Neuronal stem cell (in vitro differentiated cells): ENCODE data around the gene LRMDA.

Experiments
- DNase-seq: peaks from one replicate; pipeline ENCODE4 v3.0.0-alpha.2; 2013; ENCODE audit warnings: low spot score
- H2AFZ ChIP-seq: one replicate; pipeline ENCODE4 v1.6.1; 2013; ENCODE audit warnings: mild to moderate bottlenecking, low read length, inconsistent platforms
- H2AK5ac ChIP-seq: 2 replicates; pipeline ENCODE4 v1.6.1; 2013; ENCODE audit warnings: low read depth, mild to moderate bottlenecking, inconsistent platforms, low read length, moderate library complexity, mixed read lengths
- H2BK120ac ChIP-seq: 2 replicates; pipeline ENCODE4 v1.6.1; 2013; ENCODE audit warnings: low read depth, mild to moderate bottlenecking, inconsistent platforms, low read length, moderate library complexity, mixed read lengths
- H2BK12ac ChIP-seq: one replicate; pipeline ENCODE4 v1.6.1; 2013; ENCODE audit warnings: low read length, inconsistent platforms
- H2BK15ac ChIP-seq: 2 replicates; pipeline ENCODE4 v1.6.1; 2013; ENCODE audit warnings: mild to moderate bottlenecking, low read length, inconsistent platforms, mixed read lengths
- H2BK5ac ChIP-seq: one replicate; pipeline ENCODE4 v1.6.1; 2013; ENCODE audit warnings: inconsistent platforms, mild to moderate bottlenecking, low read length, moderate library complexity
- H3K14ac ChIP-seq: one replicate; pipeline ENCODE4 v1.6.1; 2013; ENCODE audit warnings: low read length, inconsistent platforms
- H3K18ac ChIP-seq: 2 replicates; pipeline ENCODE4 v1.6.1; 2013; ENCODE audit warnings: low read length, inconsistent platforms
- H3K23ac ChIP-seq: 2 replicates; pipeline ENCODE4 v1.6.1; 2013; ENCODE audit warnings: low read depth, mild to moderate bottlenecking, mixed read lengths, low read length, inconsistent platforms; ENCODE audit not compliant: poor library complexity
- H3K27ac ChIP-seq: replicated peaks from 3 replicates; pipeline ENCODE4 v1.5.1; 2013; ENCODE audit warnings: low read length, inconsistent platforms
- H3K27me3 ChIP-seq, 3 experiments: 2 replicates each; pipeline ENCODE4 v1.6.1; 2013; ENCODE audit warnings: low read length in 3 of 3, mild to moderate bottlenecking in 2 of 3, inconsistent platforms in 1 of 3, low read depth in 1 of 3, mixed read lengths in 1 of 3, moderate library complexity in 1 of 3; ENCODE audit not compliant: control insufficient read depth in 3 of 3, insufficient read depth in 3 of 3
- H3K36me3 ChIP-seq, 2 donors: replicated peaks in 1 of 2; 2 replicates each; pipeline ENCODE4 v1.6.1; 2013; ENCODE audit warnings: low read length in 2 of 2; ENCODE audit not compliant: control insufficient read depth in 2 of 2, insufficient read depth in 2 of 2
- H3K4ac ChIP-seq: 2 replicates; pipeline ENCODE4 v1.6.1; 2013; ENCODE audit warnings: inconsistent platforms, mild to moderate bottlenecking, low read length, moderate library complexity
- H3K4me1 ChIP-seq, 2 donors: 1 replicate in 1 of 2; 2 replicates in 1 of 2; pipeline ENCODE4 v1.6.1; 2013; ENCODE audit warnings: low read length in 2 of 2, low read depth in 1 of 2; ENCODE audit not compliant: control insufficient read depth in 2 of 2, insufficient read depth in 1 of 2
- H3K4me2 ChIP-seq: one replicate; pipeline ENCODE4 v1.6.1; 2013; ENCODE audit warnings: mild to moderate bottlenecking, low read length, inconsistent platforms; ENCODE audit not compliant: insufficient read depth, poor library complexity, severe bottlenecking
- H3K4me3 ChIP-seq, 2 donors: 2 replicates each; pipeline ENCODE4 v1.5.1; 2013; ENCODE audit warnings: low read length in 2 of 2, mild to moderate bottlenecking in 2 of 2, inconsistent platforms in 1 of 2, moderate library complexity in 1 of 2
- H3K79me1 ChIP-seq: one replicate; pipeline ENCODE4 v1.6.1; 2013; ENCODE audit warnings: low read depth, mild to moderate bottlenecking, inconsistent platforms, low read length, moderate library complexity
- H3K9ac ChIP-seq: one replicate; pipeline ENCODE4 v1.6.1; 2013; ENCODE audit warnings: mild to moderate bottlenecking, low read depth, low read length, inconsistent platforms; ENCODE audit not compliant: poor library complexity
- H3K9me3 ChIP-seq, 2 donors: replicated peaks in 1 of 2; 2 replicates each; pipeline versions ENCODE3 to v1.6.1; 2013; ENCODE audit warnings: low read length in 2 of 2, mild to moderate bottlenecking in 2 of 2, inconsistent platforms in 1 of 2, low read depth in 1 of 2, mixed read lengths in 1 of 2, moderate library complexity in 1 of 2; ENCODE audit not compliant: control insufficient read depth in 2 of 2, insufficient read depth in 1 of 2
- H4K8ac ChIP-seq: one replicate; pipeline ENCODE4 v1.6.1; 2013; ENCODE audit warnings: low read depth, mild to moderate bottlenecking, inconsistent platforms, low read length, moderate library complexity
- H4K91ac ChIP-seq: one replicate; pipeline ENCODE4 v1.6.1; 2013; ENCODE audit warnings: low read length, low read depth, mild to moderate bottlenecking, inconsistent platforms; ENCODE audit not compliant: poor library complexity
- WGBS, 2 donors: extraction: QIAGEN DNeasy Blood & Tissue Kit; methylation state at CpG; one replicate each; pipeline ENCODE4 v1.1.7; 2013; ENCODE audit warnings: missing lambda C conversion rate in 2 of 2, mixed read lengths in 1 of 2; ENCODE audit not compliant: insufficient read length in 2 of 2, insufficient replicate concordance in 1 of 2; ENCODE audit errors: extremely low coverage in 2 of 2; 5-methylcytosine and 5-hydroxymethylcytosine counted together

The LRMDA gene

GRCh38 chr10:76456197-76456596 is 1024.8 kb downstream of the LRMDA start:
- no peak overlapping the region for H3K4me2 ChIP-seq
- no peak overlapping the region for H3K27ac ChIP-seq

GRCh38 chr10:76459016-76459730 is 1027.7 kb downstream of the LRMDA start:
- Histone ChIP-seq H2BK120ac (no peak overlapping the region), H3K4me1 (no peaks in the 10 kb centered on the region), H3K14ac (no peak overlapping the region), H3K79me1 (no peaks in the 10 kb centered on the region), H3K4me3 (no peak overlapping the region), H2AK5ac (no peak overlapping the region), H3K23ac (no peak overlapping the region), H3K4me2 (no peak overlapping the region), H2BK12ac (no peak overlapping the region), H4K8ac (no peak overlapping the region), H2BK5ac (no peak overlapping the region), H4K91ac (no peak overlapping the region), H3K36me3 (no peaks in the 10 kb centered on the region), H3K9ac (no peak overlapping the region), H3K18ac (no peak overlapping the region), H3K27ac (no peak overlapping the region), H3K9me3 (no peaks in the 10 kb centered on the region), H3K4ac (no peak overlapping the region), H3K27me3 (no peaks in the 10 kb centered on the region), H2AFZ (no peak overlapping the region), H2BK15ac (no peak overlapping the region)
- DNase-seq: no peak
- no CpG with 5 or more reads among the region's 8 CpGs for WGBS, 2 donors

More at GRCh38 chr10:76456197-76456596, 1024.8 kb downstream of the LRMDA start:
- Histone ChIP-seq H2AFZ (no peak overlapping the region), H3K23ac (no peak overlapping the region), H3K79me1 (no peaks in the 10 kb centered on the region), H3K4me1 (no peaks in the 10 kb centered on the region), H2BK5ac (no peak overlapping the region), H3K27me3 (no peaks in the 10 kb centered on the region), H4K8ac (no peak overlapping the region), H4K91ac (no peak overlapping the region), H2BK12ac (no peak overlapping the region), H3K18ac (no peak overlapping the region), H3K14ac (no peak overlapping the region), H3K4ac (no peak overlapping the region), H3K9me3 (no peaks in the 10 kb centered on the region), H2BK120ac (no peak overlapping the region), H3K36me3 (no peaks in the 10 kb centered on the region), H2BK15ac (no peak overlapping the region), H2AK5ac (no peak overlapping the region), H3K4me3 (no peak overlapping the region), H3K9ac (no peak overlapping the region)
- no peak for DNase-seq
- WGBS, 2 donors: no CpG with 5 or more reads among the region's 1 CpG

DNA sequence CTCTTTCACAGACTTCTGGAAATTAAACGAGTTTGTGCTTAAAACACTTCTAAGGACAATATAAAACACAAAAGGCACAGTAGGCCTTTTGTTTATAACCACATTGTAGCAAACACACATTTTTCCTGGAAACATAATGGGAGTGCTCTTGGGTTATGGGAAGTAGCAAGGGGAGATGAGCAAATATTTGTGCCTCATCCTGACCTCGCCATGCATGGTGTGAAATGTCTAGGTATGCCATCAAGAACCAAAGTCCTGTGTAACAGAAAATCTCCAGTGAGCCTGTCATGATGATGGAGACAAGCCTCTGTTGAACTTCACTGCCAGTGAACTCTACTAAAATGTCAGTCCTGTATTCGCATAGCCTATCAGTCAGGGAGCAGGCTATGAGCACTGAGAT is 1029.6 kb downstream of the LRMDA start:
- no peak overlapping the region for H3K4me2 ChIP-seq
- H2AK5ac ChIP-seq: no peak overlapping the region
- no peak overlapping the region for H2BK15ac ChIP-seq
- no peak for DNase-seq
- no peaks in the 10 kb centered on the region for H3K27me3 ChIP-seq
- H4K8ac ChIP-seq: no peak overlapping the region
- no peak overlapping the region for H3K23ac ChIP-seq
- no peak overlapping the region for H3K27ac ChIP-seq
- no peak overlapping the region for H2BK12ac ChIP-seq
- no peak overlapping the region for H2BK120ac ChIP-seq
- H3K4me3 ChIP-seq: no peak overlapping the region
- H2AFZ ChIP-seq: no peak overlapping the region
- H3K9me3 ChIP-seq: no peaks in the 10 kb centered on the region
- H3K4ac ChIP-seq: no peak overlapping the region
- no peak overlapping the region for H4K91ac ChIP-seq
- H3K79me1 ChIP-seq: no peaks in the 10 kb centered on the region
- no peak overlapping the region for H3K14ac ChIP-seq
- no peak overlapping the region for H3K18ac ChIP-seq
- no peak overlapping the region for H2BK5ac ChIP-seq
- no peak overlapping the region for H3K9ac ChIP-seq
- no peaks in the 10 kb centered on the region for H3K4me1 ChIP-seq
- H3K36me3 ChIP-seq: no peaks in the 10 kb centered on the region
- WGBS, 2 donors: no CpG with 5 or more reads among the region's 3 CpGs

DNA sequence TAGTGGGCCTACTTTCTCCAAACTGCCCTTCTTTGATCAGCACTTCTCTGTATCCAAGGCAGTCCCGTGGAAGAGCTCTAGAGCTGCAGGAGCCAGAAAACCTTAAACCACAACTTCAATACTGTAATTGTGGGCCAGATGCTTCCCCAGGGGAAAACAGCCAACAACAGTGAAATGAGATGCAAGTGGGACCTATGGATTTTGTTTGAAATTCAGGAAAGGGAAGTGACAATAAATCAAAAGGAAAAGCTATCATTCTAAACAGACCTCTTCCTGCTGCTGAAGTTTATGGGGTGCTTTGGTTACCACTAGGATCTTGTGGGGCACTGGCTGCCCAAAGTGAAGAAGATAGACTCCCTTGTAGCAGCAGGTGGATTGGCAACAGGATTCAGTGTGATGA is 1031.7 kb downstream of the LRMDA start:
- Histone ChIP-seq H3K4me1 (no peaks in the 10 kb centered on the region), H3K27me3 (no peaks in the 10 kb centered on the region), H3K27ac (no peak overlapping the region), H3K9ac (no peak overlapping the region), H3K79me1 (no peaks in the 10 kb centered on the region), H3K36me3 (no peaks in the 10 kb centered on the region), H3K14ac (no peak overlapping the region), H3K4ac (no peak overlapping the region), H2BK15ac (no peak overlapping the region), H3K23ac (no peak overlapping the region), H2BK12ac (no peak overlapping the region), H3K18ac (no peak overlapping the region), H2AFZ (no peak overlapping the region), H3K4me2 (no peak overlapping the region), H2AK5ac (no peak overlapping the region), H4K91ac (no peak overlapping the region), H2BK120ac (no peak overlapping the region), H2BK5ac (no peak overlapping the region), H3K9me3 (no peaks in the 10 kb centered on the region), H3K4me3 (no peak overlapping the region), H4K8ac (no peak overlapping the region)
- no peak for DNase-seq
- WGBS, 2 donors: no CpG with 5 or more reads among the region's 1 CpG
